Mammary epithelial cell (primary cell): Measurements from ENCODE around the gene GLT6D1.

ENCODE experiments used
- EZH2 ChIP-seq: IDR thresholded peaks from 2 replicates; pipeline ENCODE4 v1.6.1; 2012; ENCODE audit warnings: low read length, inconsistent platforms, borderline replicate concordance
- TF ChIP-seq, protein P1 (sequence below), 2 donors: IDR thresholded peaks in 1 of 2; conservative IDR thresholded peaks in 1 of 2; 2 replicates each; pipeline ENCODE4 v1.5.1; 2011 to 2012; ENCODE audit warnings: inconsistent platforms in 2 of 2, low read length in 2 of 2, mild to moderate bottlenecking in 2 of 2, control low read depth in 1 of 2, low read depth in 1 of 2; ENCODE audit not compliant: insufficient read depth in 1 of 2; ENCODE audit errors: extremely low read depth in 1 of 2

DNA sequence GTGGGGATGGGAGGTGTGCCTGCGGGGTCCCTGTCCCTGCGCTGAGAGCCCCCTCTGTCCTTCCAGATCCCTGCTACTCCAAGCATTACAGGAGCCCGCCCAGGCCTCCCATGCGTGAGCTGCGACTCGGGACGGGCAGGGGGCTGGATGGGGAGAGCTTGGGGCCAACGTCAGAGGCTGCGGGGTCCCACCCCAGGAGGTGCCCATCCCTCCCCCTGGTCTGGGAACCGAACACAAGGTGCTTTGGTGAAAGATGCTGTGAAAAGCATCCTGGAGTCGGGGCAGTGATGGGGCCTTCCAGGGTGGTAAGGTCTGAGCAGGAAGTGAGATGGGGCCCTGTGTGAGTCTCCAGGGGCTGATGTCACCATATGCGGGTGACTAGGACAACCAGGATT, 26.5 kb upstream of the GLT6D1 start:
- TF ChIP-seq, protein P1, sequence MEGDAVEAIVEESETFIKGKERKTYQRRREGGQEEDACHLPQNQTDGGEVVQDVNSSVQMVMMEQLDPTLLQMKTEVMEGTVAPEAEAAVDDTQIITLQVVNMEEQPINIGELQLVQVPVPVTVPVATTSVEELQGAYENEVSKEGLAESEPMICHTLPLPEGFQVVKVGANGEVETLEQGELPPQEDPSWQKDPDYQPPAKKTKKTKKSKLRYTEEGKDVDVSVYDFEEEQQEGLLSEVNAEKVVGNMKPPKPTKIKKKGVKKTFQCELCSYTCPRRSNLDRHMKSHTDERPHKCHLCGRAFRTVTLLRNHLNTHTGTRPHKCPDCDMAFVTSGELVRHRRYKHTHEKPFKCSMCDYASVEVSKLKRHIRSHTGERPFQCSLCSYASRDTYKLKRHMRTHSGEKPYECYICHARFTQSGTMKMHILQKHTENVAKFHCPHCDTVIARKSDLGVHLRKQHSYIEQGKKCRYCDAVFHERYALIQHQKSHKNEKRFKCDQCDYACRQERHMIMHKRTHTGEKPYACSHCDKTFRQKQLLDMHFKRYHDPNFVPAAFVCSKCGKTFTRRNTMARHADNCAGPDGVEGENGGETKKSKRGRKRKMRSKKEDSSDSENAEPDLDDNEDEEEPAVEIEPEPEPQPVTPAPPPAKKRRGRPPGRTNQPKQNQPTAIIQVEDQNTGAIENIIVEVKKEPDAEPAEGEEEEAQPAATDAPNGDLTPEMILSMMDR (conservative IDR thresholded peaks at IDR 0.05 in 1 of 2, IDR thresholded peaks at IDR 0.05 in 1 of 2; ENCODE audit: extremely low read depth in 1 of 2, insufficient read depth in 1 of 2, low read depth in 1 of 2, low read length in 2 of 2): no peak
- TF ChIP-seq EZH2: no peak
